DOHH2 (cell line): ENCODE data around the gene SLC16A5.
"Not testable (repeated sequence)": the region's sequence is repeated elsewhere in the genome, so short reads cannot be mapped to it uniquely, and the experiment has no call there.

Source experiments
- H3F3A ChIP-seq: fragments of 200-600 bp; sonication (generic), shearing (Covaris generic); 2 replicates; pipeline ENCODE4 v1.6.0; 2016; ENCODE audit warnings: antibody characterized with exemption, mild to moderate bottlenecking; ENCODE audit not compliant: control insufficient read depth, insufficient read depth
- H3K27ac ChIP-seq: fragments of 200-600 bp; sonication (generic); 2 replicates; pipeline ENCODE4 v1.5.1; 2014; ENCODE audit warnings: low read depth, mild to moderate bottlenecking, low read length, moderate library complexity
- H3K27me3 ChIP-seq: fragments of 200-600 bp; sonication (generic); 2 replicates; pipeline ENCODE4 v1.6.1; 2014; ENCODE audit warnings: mild to moderate bottlenecking, low read length, mixed read lengths; ENCODE audit not compliant: control insufficient read depth
- H3K36me3 ChIP-seq: fragments of 200-600 bp; sonication (generic); 2 replicates; pipeline ENCODE4 v1.6.1; 2014; ENCODE audit warnings: mild to moderate bottlenecking, low read length, moderate library complexity, mixed read lengths; ENCODE audit not compliant: control insufficient read depth
- H3K4me1 ChIP-seq: fragments of 200-600 bp; sonication (generic); 2 replicates; pipeline ENCODE4 v1.6.1; 2014; ENCODE audit warnings: mild to moderate bottlenecking, low read length, mixed read lengths; ENCODE audit not compliant: control insufficient read depth
- H3K4me2 ChIP-seq: fragments of 200-600 bp; sonication (generic); 2 replicates; pipeline ENCODE4 v1.6.0; 2014; ENCODE audit warnings: mild to moderate bottlenecking, low read length, moderate library complexity
- H3K4me3 ChIP-seq: fragments of 200-600 bp; sonication (generic); 2 replicates; pipeline ENCODE4 v1.5.1; 2014; ENCODE audit warnings: mild to moderate bottlenecking, low read length, mixed read lengths
- H3K79me2 ChIP-seq: fragments of 200-600 bp; sonication (generic); 2 replicates; pipeline ENCODE4 v1.6.1; 2014; ENCODE audit warnings: mild to moderate bottlenecking, low read length, mixed read lengths; ENCODE audit not compliant: control insufficient read depth
- H3K9me2 ChIP-seq: fragments of 200-600 bp; sonication (generic); replicated peaks from 2 replicates; pipeline ENCODE4 v1.6.1; 2014; ENCODE audit warnings: mild to moderate bottlenecking, low read length, mixed read lengths; ENCODE audit not compliant: control insufficient read depth
- H3K9me3 ChIP-seq: fragments of 200-600 bp; sonication (generic); 2 replicates; pipeline ENCODE4 v1.6.1; 2014; ENCODE audit warnings: antibody characterized with exemption, low read length, mixed read lengths; ENCODE audit not compliant: control insufficient read depth, insufficient read depth
- H4K20me1 ChIP-seq: fragments of 200-600 bp; sonication (generic); 2 replicates; pipeline ENCODE4 v1.6.0; 2014; ENCODE audit warnings: low read depth, mild to moderate bottlenecking, antibody characterized with exemption, low read length, moderate library complexity; ENCODE audit not compliant: control insufficient read depth, insufficient read depth
- CTCF ChIP-seq: fragments of 200-600 bp; sonication (generic); IDR thresholded peaks from one replicate; pipeline ENCODE4 v1.5.1; 2014; ENCODE audit warnings: antibody characterized with exemption, mild to moderate bottlenecking, low read depth, low read length; ENCODE audit not compliant: poor library complexity, severe bottlenecking
- EZH2phosphoT487 ChIP-seq: fragments of 200-600 bp; sonication (generic); IDR thresholded peaks from 2 replicates; pipeline ENCODE4 v1.6.1; 2017; ENCODE audit warnings: borderline replicate concordance, mild to moderate bottlenecking, antibody characterized with exemption, low read length, moderate library complexity, mixed read lengths

The SLC16A5 gene

GRCh38 chr17:75135452-75135851 lies 47.7 kb downstream of the SLC16A5 start:
- no peak for TF ChIP-seq EZH2phosphoT487
- TF ChIP-seq CTCF, result no peak
- Histone ChIP-seq H3K9me3 (no peaks in the 10 kb centered on the region), H3K4me2 (no peak overlapping the region), H3K9me2 (no peaks in the 10 kb centered on the region), H3K27ac (no peak overlapping the region), H3F3A (peaks cover 43% of the 10 kb centered on the region), H3K4me3 (no peak overlapping the region), H3K4me1 (peaks cover 11% of the 10 kb centered on the region), H3K36me3 (peaks cover 45% of the 10 kb centered on the region), H3K79me2 (peaks cover 9% of the 10 kb centered on the region), H3K27me3 (no peaks in the 10 kb centered on the region), H4K20me1 (peaks cover 3% of the 10 kb centered on the region; the same call in 1 of the 2 replicates)

- Histone ChIP-seq H3F3A (peaks cover 43% of the 10 kb centered on the region), H3K27me3 (no peaks in the 10 kb centered on the region), H3K79me2 (peaks cover 4% of the 10 kb centered on the region), H3K36me3 (peaks cover 49% of the 10 kb centered on the region), H3K4me1 (peaks cover 12% of the 10 kb centered on the region), H3K4me2 (no peak overlapping the region), H3K27ac (no peak overlapping the region), H4K20me1 (peaks cover 3% of the 10 kb centered on the region; the same call in 1 of the 2 replicates), H3K9me3 (no peaks in the 10 kb centered on the region), H3K9me2 (no peaks in the 10 kb centered on the region), H3K4me3 (no peak overlapping the region)
- TF ChIP-seq CTCF (no peak), EZH2phosphoT487 (no peak)
Measured at GRCh38 chr17:75135946-75136345, 48.2 kb downstream of the SLC16A5 start.

- H3K4me1 ChIP-seq, result peaks cover 15% of the 10 kb centered on the region
- peaks cover 40% of the 10 kb centered on the region for H3F3A ChIP-seq
- not testable (repeated sequence) for H4K20me1 ChIP-seq, H3K9me2 ChIP-seq, H3K4me3 ChIP-seq, H3K27ac ChIP-seq, H3K9me3 ChIP-seq, H3K79me2 ChIP-seq, H3K27me3 ChIP-seq, H3K4me2 ChIP-seq
- peaks cover 64% of the 10 kb centered on the region for H3K36me3 ChIP-seq
Measured at GRCh38 chr17:75137762-75138161, 50.0 kb downstream of the SLC16A5 start.

- peaks cover 3% of the 10 kb centered on the region; the same call in 1 of the 2 replicates for H3K79me2 ChIP-seq
- H3K9me3 ChIP-seq, result no peaks in the 10 kb centered on the region
- H4K20me1 ChIP-seq, result peaks cover 3% of the 10 kb centered on the region; the same call in 1 of the 2 replicates
- no peak overlapping the region for H3K4me2 ChIP-seq
- no peak overlapping the region for H3K4me3 ChIP-seq
- peaks cover 15% of the 10 kb centered on the region for H3K4me1 ChIP-seq
- no peaks in the 10 kb centered on the region for H3K9me2 ChIP-seq
- peaks cover 71% of the 10 kb centered on the region for H3K36me3 ChIP-seq
- no peak overlapping the region for H3K27ac ChIP-seq
- peaks cover 38% of the 10 kb centered on the region for H3F3A ChIP-seq
- no peaks in the 10 kb centered on the region for H3K27me3 ChIP-seq
- TF ChIP-seq EZH2phosphoT487, result no peak
Measured at GRCh38 chr17:75138519-75138918, 50.8 kb downstream of the SLC16A5 start.
